B cell (primary cell): ENCODE results near the gene ANO9. TPM values are rescaled to one million over a fixed set of nuclear protein-coding genes. Genes with fewer than 3 reads are reported as not detected.

Experiments used
- ATAC-seq: fragments of 200-7000 bp; cut with Tn5 transposase; one replicate; pipeline ENCODE4 v1.10.0; 2021; ENCODE audit warnings: low read depth, mild to moderate bottlenecking, moderate number of reproducible peaks, moderate library complexity
- CTCF ChIA-PET: fragments of 350-600 bp; sonication (Branson Sonifier 250); formaldehyde crosslinking; loops from one replicate; lab custom pipeline; 2021; ENCODE audit warnings: antibody characterized with exemption, inconsistent platforms; lab: Charles Lee
- POLR2A ChIA-PET: fragments of 350-600 bp; sonication (Branson Sonifier 250); formaldehyde crosslinking; loops from one replicate; lab custom pipeline; 2021; ENCODE audit warnings: antibody characterized with exemption; lab: Charles Lee
- DNase-seq: peaks from one replicate; pipeline ENCODE4 v3.0.0; 2013
- H2AFZ ChIP-seq: 2 replicates; pipeline ENCODE4 v1.6.1; 2012; ENCODE audit warnings: mild to moderate bottlenecking, low read depth, low read length; ENCODE audit not compliant: insufficient read depth, poor library complexity, severe bottlenecking
- H3K27ac ChIP-seq, 2 donors: 1 replicate in 1 of 2; 2 replicates in 1 of 2; pipeline ENCODE4 v1.5.1; 2012 to 2013; ENCODE audit warnings: low read length in 2 of 2, mild to moderate bottlenecking in 2 of 2, moderate library complexity in 1 of 2
- H3K27me3 ChIP-seq, 4 experiments: fragments of 200-600 bp in 1 of 4; sonication (generic) in 1 of 4; replicated peaks in 1 of 4; 1 replicate in 2 of 4; 2 replicates in 2 of 4; pipeline versions ENCODE4 v1.6.1 to v1.7.0; 2013 to 2016; ENCODE audit warnings: low read length in 3 of 4, mild to moderate bottlenecking in 2 of 4, mixed read lengths in 1 of 4, moderate library complexity in 1 of 4; ENCODE audit not compliant: insufficient read depth in 4 of 4, control insufficient read depth in 3 of 4; ENCODE audit errors: control extremely low read depth in 1 of 4
- H3K36me3 ChIP-seq, 2 experiments: replicated peaks in 1 of 2; 1 replicate in 1 of 2; 2 replicates in 1 of 2; pipeline versions ENCODE4 v1.6.1 to v1.7.1; 2013; ENCODE audit warnings: low read length in 1 of 2; ENCODE audit not compliant: insufficient read depth in 2 of 2, control insufficient read depth in 1 of 2; ENCODE audit errors: control extremely low read depth in 1 of 2, extremely low read depth in 1 of 2
- H3K4me1 ChIP-seq, 2 donors: fragments of 200-600 bp in 1 of 2; sonication (generic) in 1 of 2; 1 replicate in 1 of 2; 2 replicates in 1 of 2; pipeline versions ENCODE4 v1.5.1 to v1.6.1; 2013 to 2017; ENCODE audit warnings: low read length in 2 of 2; ENCODE audit not compliant: control insufficient read depth in 2 of 2, insufficient read depth in 2 of 2
- H3K4me2 ChIP-seq: replicated peaks from 2 replicates; pipeline ENCODE3; 2012; ENCODE audit warnings: mild to moderate bottlenecking, low read depth, low read length; ENCODE audit not compliant: poor library complexity, severe bottlenecking
- H3K4me3 ChIP-seq, 5 experiments: fragments of 200-600 bp in 1 of 5; sonication (generic) in 1 of 5; 1 replicate in 3 of 5; 2 replicates in 2 of 5; pipeline versions ENCODE4 v1.5.1 to v1.7.0; 2011 to 2016; ENCODE audit warnings: low read length in 4 of 5, mild to moderate bottlenecking in 4 of 5, low read depth in 2 of 5, control low read depth in 1 of 5, moderate library complexity in 1 of 5; ENCODE audit not compliant: insufficient read depth in 1 of 5; ENCODE audit errors: control extremely low read depth in 1 of 5, extremely low read depth in 1 of 5
- H3K79me2 ChIP-seq: fragments of 200-600 bp; sonication (generic); one replicate; pipeline ENCODE4 v1.6.0; 2016; ENCODE audit warnings: low read length; ENCODE audit not compliant: control insufficient read depth, insufficient read depth
- H3K9ac ChIP-seq: fragments of 200-600 bp; sonication (generic); 2 replicates; pipeline ENCODE4 v1.6.1; 2017; ENCODE audit warnings: mild to moderate bottlenecking, low read length, moderate library complexity
- H3K9me3 ChIP-seq, 3 donors: one replicate each; pipeline versions ENCODE4 v1.6.1 to v1.7.1; 2013; ENCODE audit warnings: low read length in 2 of 3; ENCODE audit not compliant: control insufficient read depth in 2 of 3, insufficient read depth in 1 of 3; ENCODE audit errors: control extremely low read depth in 1 of 3
- H4K20me1 ChIP-seq: 2 replicates; pipeline ENCODE4 v1.6.0; 2012; ENCODE audit warnings: mild to moderate bottlenecking, low read length; ENCODE audit not compliant: insufficient read depth, control insufficient read depth, poor library complexity, severe bottlenecking
- H3K27ac Mint-ChIP-seq: one replicate; pipeline ENCODE4 v1.8.0; 2021; ENCODE audit warnings: mixed read lengths
- H3K27me3 Mint-ChIP-seq: one replicate; pipeline ENCODE4 v1.8.0; 2021; ENCODE audit warnings: mixed read lengths
- H3K4me1 Mint-ChIP-seq: one replicate; pipeline ENCODE4 v1.8.0; 2021; ENCODE audit warnings: mixed read lengths
- H3K4me3 Mint-ChIP-seq: one replicate; pipeline ENCODE4 v1.8.0; 2021; ENCODE audit warnings: mixed read lengths
- H3K9me3 Mint-ChIP-seq: one replicate; pipeline ENCODE4 v1.8.0; 2022; ENCODE audit warnings: mixed read lengths; ENCODE audit not compliant: insufficient read depth
- CTCF ChIP-seq: fragments of 200-600 bp; IDR thresholded peaks from one replicate; pipeline ENCODE4 v1.8.0; 2022; ENCODE audit warnings: antibody characterized with exemption, mild to moderate bottlenecking
- EZH2 ChIP-seq: IDR thresholded peaks from 2 replicates; pipeline ENCODE4 v1.6.1; 2012; ENCODE audit warnings: borderline replicate concordance, low read depth, mild to moderate bottlenecking, moderate library complexity, low read length; ENCODE audit not compliant: insufficient read depth, poor library complexity, severe bottlenecking
- WGBS: methylation state at CpG from one replicate; pipeline ENCODE4 v1.1.5; 2013; ENCODE audit warnings: missing lambda C conversion rate; ENCODE audit not compliant: insufficient coverage; 5-methylcytosine and 5-hydroxymethylcytosine counted together
- intact Hi-C: fragments of 100-400 bp; cut with micrococcal nuclease; formaldehyde crosslinking; loops from one replicate; pipeline ENCODE4 v1.10.0; 2022
- polyA plus RNA-seq: library from polyadenylated mRNA; depleted of rRNA; stranded (reverse); fragments of >200 nt; gene quantifications from 2 replicates; pipeline ENCODE4 v1.2.3, GENCODE V29; 2012
- total RNA-seq, 2 donors: library from RNA; stranded (reverse); fragments of 120-200 nt in 1 of 2; gene quantifications; 1 replicate in 1 of 2; 2 replicates in 1 of 2; pipeline versions ENCODE4 v1.2.3 to v1.2.4, GENCODE V29; 2013 to 2022

The ANO9 gene
- total and polyA plus RNA-seq, 2 donors (not counting 1 experiment from before 2014, with no cell fraction given), result 62.0 to 107 TPM

GRCh38 chr11:416757-417621, 24.8 kb downstream of the ANO9 start:
- CTCF ChIA-PET, result interaction anchor here (1.5 to 1.8 kb wide), 2 partner anchors 10 to 32 kb away, joined by 6 to 17 read pairs; no protein-coding TSS in a partner anchor
- H3K9ac ChIP-seq, result peak overlapping the region; percentile 77
- ATAC-seq, result peak; percentile 53

More at GRCh38 chr11:416757-417621, 24.8 kb downstream of the ANO9 start:
- Histone ChIP-seq H3K4me3 (peak overlapping the region in 4 of 5 experiments; percentile 65 to 79 (median 71)), H3K4me2 (peak overlapping the region; percentile 99), H3K27ac (peak overlapping the region; percentile 41 to 53), H4K20me1 (peaks cover 5% of the 10 kb centered on the region), H3K36me3 (no peaks in the 10 kb centered on the region), H3K79me2 (peaks cover 13% of the 10 kb centered on the region), H2AFZ (peak overlapping the region; percentile 80), H3K4me1 (peaks cover 24 to 37% of the 10 kb centered on the region in 2 donors), H3K27me3 (no peaks in the 10 kb centered on the region), H3K9me3 (no peaks in the 10 kb centered on the region)
- intact Hi-C loops, result no loop called here
- peak overlapping the region; percentile 89 for H3K4me3 Mint-ChIP-seq
- H3K27ac Mint-ChIP-seq, result peak overlapping the region; percentile 76
- H3K27me3 Mint-ChIP-seq, result no peaks in the 10 kb centered on the region
- POLR2A ChIA-PET, result interaction anchor here (1.1 to 1.7 kb wide), 5 partner anchors 10 to 210 kb away, joined by 3 to 14 read pairs (median 4); partner anchors contain the start of genes BET1L, PTDSS2, RIC8A and RNH1
- H3K4me1 Mint-ChIP-seq, result peaks cover 24% of the 10 kb centered on the region
- H3K9me3 Mint-ChIP-seq, result no peaks in the 10 kb centered on the region
- DNase-seq, result peak; percentile 65
- WGBS, result 2% methylated on average over 97 of the region's 97 CpGs
- TF ChIP-seq CTCF (no peak), EZH2 (no peak)
